HepG2 (cell line): Measurements from ENCODE around the gene KIAA0825. TPM values are rescaled to one million over a fixed set of nuclear protein-coding genes. Genes with fewer than 3 reads are reported as not detected.

ENCODE experiments used
- ATAC-seq: fragments of 200-7000 bp; cut with Tn5 transposase; 3 replicates; pipeline ENCODE4 v1.9.1; 2020; ENCODE audit warnings: mild to moderate bottlenecking, moderate library complexity
- BruUV-seq: library from RNA; stranded (reverse); fragments of 400-500 nt; replicated peaks from 2 replicates; lab custom pipeline; 2021; lab: Mats Ljungman, UMichigan
- CTCF ChIA-PET: fragments of 300-600 bp; formaldehyde crosslinking; extraction: SDS; loops from one replicate; lab custom pipeline; 2021; ENCODE audit warnings: low total read pairs, inconsistent platforms, low intra/inter-chr PET ratio; lab: Yijun Ruan, JAX
- POLR2A ChIA-PET: fragments of 350-600 bp; sonication (Branson Sonifier 250); formaldehyde crosslinking; loops from one replicate; lab custom pipeline; 2020; ENCODE audit warnings: antibody characterized with exemption, inconsistent platforms; lab: Yijun Ruan, JAX
- DNase-seq: peaks from one replicate; pipeline ENCODE4 v3.0.0-alpha.2; 2015; ENCODE audit warnings: low spot score
- FAIRE-seq: peaks from 3 replicates; lab custom pipeline; 2011; peaks lifted over from hg19 to GRCh38; lab: Jason Lieb, UNC
- H2AFZ ChIP-seq: one replicate; pipeline ENCODE4 v1.6.1; 2011; ENCODE audit warnings: low read length, inconsistent platforms
- H3K27ac ChIP-seq: fragments of 300-600 bp; 3 replicates; pipeline ENCODE4 v1.8.0; 2011; ENCODE audit warnings: mixed run types, mild to moderate bottlenecking, mixed read lengths, low read length, inconsistent platforms; ENCODE audit not compliant: insufficient read depth; ENCODE audit errors: extremely low read length
- H3K27me3 ChIP-seq, 2 experiments: fragments of 200-600 bp in 1 of 2; 2 replicates in 1 of 2; 3 replicates in 1 of 2; pipeline versions ENCODE4 v1.6.0 to v1.8.0; 2011; ENCODE audit warnings: low read length in 2 of 2, mild to moderate bottlenecking in 2 of 2, moderate library complexity in 2 of 2, inconsistent platforms in 1 of 2; ENCODE audit not compliant: insufficient read depth in 2 of 2, control insufficient read depth in 1 of 2
- H3K36me3 ChIP-seq, 2 experiments: fragments of 200-600 bp in 1 of 2; replicated peaks in 1 of 2; 2 replicates in 1 of 2; 3 replicates in 1 of 2; pipeline versions ENCODE4 v1.5.1 to v1.8.0; 2011; ENCODE audit warnings: low read length in 2 of 2, inconsistent platforms in 1 of 2; ENCODE audit not compliant: insufficient read depth in 2 of 2, control insufficient read depth in 1 of 2
- H3K4me1 ChIP-seq: 2 replicates; pipeline ENCODE4 v1.5.1; 2012; ENCODE audit warnings: low read length, inconsistent platforms; ENCODE audit not compliant: insufficient read depth
- H3K4me2 ChIP-seq: 2 replicates; pipeline ENCODE4 v1.6.0; 2011; ENCODE audit warnings: low read depth, low read length, inconsistent platforms
- H3K4me3 ChIP-seq, 3 experiments: fragments of 200-600 bp in 1 of 3; sonication (generic), shearing (Covaris generic) in 1 of 3; replicated peaks in 1 of 3; 2 replicates each; pipeline ENCODE4 v1.5.1; 2011 to 2016; ENCODE audit warnings: low read length in 3 of 3, inconsistent platforms in 2 of 3, low read depth in 2 of 3, mild to moderate bottlenecking in 2 of 3, control low read depth in 1 of 3, mixed read lengths in 1 of 3; ENCODE audit not compliant: insufficient read depth in 1 of 3
- H3K79me2 ChIP-seq: one replicate; pipeline ENCODE4 v1.6.1; 2011; ENCODE audit warnings: low read length, inconsistent platforms; ENCODE audit not compliant: insufficient read depth
- H3K9ac ChIP-seq: 2 replicates; pipeline ENCODE4 v1.6.0; 2011; ENCODE audit warnings: mild to moderate bottlenecking, low read depth, low read length, inconsistent platforms; ENCODE audit not compliant: insufficient read depth
- H3K9me3 ChIP-seq: 2 replicates; pipeline ENCODE4 v1.5.1; 2012; ENCODE audit warnings: mild to moderate bottlenecking, low read length
- H4K20me1 ChIP-seq: 2 replicates; pipeline ENCODE4 v1.6.0; 2011; ENCODE audit warnings: inconsistent platforms, mild to moderate bottlenecking, low read length, moderate library complexity; ENCODE audit not compliant: insufficient read depth
- CEBPG ChIP-seq: IDR thresholded peaks from 2 replicates; pipeline ENCODE4 v1.6.1; 2016
- CERS6 ChIP-seq: sonication (generic); formaldehyde crosslinking; IDR thresholded peaks from 2 replicates; pipeline ENCODE4 v1.5.0; 2020; ENCODE audit warnings: missing genetic modification reagents
- HNRNPLL ChIP-seq: fragments of 200-400 bp; formaldehyde crosslinking; IDR thresholded peaks from 2 replicates; pipeline ENCODE4 v1.6.1; 2017; ENCODE audit warnings: mild to moderate bottlenecking, low read depth, low read length; ENCODE audit not compliant: poor library complexity, severe bottlenecking
- HNRNPUL1 ChIP-seq: fragments of 200-400 bp; formaldehyde crosslinking; IDR thresholded peaks from 2 replicates; pipeline ENCODE4 v1.6.1; 2017; ENCODE audit warnings: low read depth, mild to moderate bottlenecking, low read length, moderate library complexity
- KDM5B ChIP-seq: sonication (generic); formaldehyde crosslinking; IDR thresholded peaks from 2 replicates; pipeline ENCODE4 v1.4.0; 2020; ENCODE audit warnings: missing genetic modification reagents, mild to moderate bottlenecking, borderline replicate concordance
- MBD4 ChIP-seq: IDR thresholded peaks from 2 replicates; pipeline ENCODE4 v1.6.1; 2012; ENCODE audit warnings: low read length, inconsistent platforms, borderline replicate concordance
- MEIS1 ChIP-seq: sonication (generic); formaldehyde crosslinking; IDR thresholded peaks from 2 replicates; pipeline ENCODE4 v1.9.0; 2021; ENCODE audit warnings: mild to moderate bottlenecking, missing genetic modification reagents, moderate library complexity, borderline replicate concordance
- PHF21A ChIP-seq: sonication (generic); formaldehyde crosslinking; IDR thresholded peaks from 2 replicates; pipeline ENCODE4 v1.5.0; 2020; ENCODE audit warnings: mild to moderate bottlenecking, missing genetic modification reagents
- RFXANK ChIP-seq: IDR thresholded peaks from 2 replicates; pipeline ENCODE4 v1.6.1; 2016
- SSRP1 ChIP-seq: IDR thresholded peaks from 2 replicates; pipeline ENCODE4 v1.6.1; 2016; ENCODE audit warnings: control low read depth
- TAF15 ChIP-seq: fragments of 200-400 bp; formaldehyde crosslinking; IDR thresholded peaks from one replicate; pipeline ENCODE4 v1.6.1; 2018; ENCODE audit warnings: mild to moderate bottlenecking, low read depth, low read length; ENCODE audit not compliant: poor library complexity, severe bottlenecking
- TBL1XR1 ChIP-seq: fragments of 150-350 bp; IDR thresholded peaks from 2 replicates; pipeline ENCODE4 v1.6.1; 2014; ENCODE audit warnings: borderline replicate concordance, low read length; ENCODE audit not compliant: partially characterized antibody
- ZBTB46 ChIP-seq: sonication (generic); formaldehyde crosslinking; IDR thresholded peaks from 2 replicates; pipeline ENCODE4 v1.4.0; 2020; ENCODE audit warnings: mild to moderate bottlenecking, missing genetic modification reagents, borderline replicate concordance
- ZMYM2 ChIP-seq: sonication (generic); formaldehyde crosslinking; IDR thresholded peaks from 2 replicates; pipeline ENCODE4 v1.8.0; 2022; ENCODE audit warnings: mild to moderate bottlenecking, missing genetic modification reagents
- ZNF317 ChIP-seq: sonication (generic); formaldehyde crosslinking; IDR thresholded peaks from 2 replicates; pipeline ENCODE4 v1.5.0; 2020; ENCODE audit warnings: mild to moderate bottlenecking, missing genetic modification reagents
- ZNF446 ChIP-seq: sonication (generic); formaldehyde crosslinking; IDR thresholded peaks from 2 replicates; pipeline ENCODE4 v1.5.0; 2020; ENCODE audit warnings: mild to moderate bottlenecking, missing genetic modification reagents
- WGBS: methylation state at CpG from one replicate; pipeline ENCODE4 v1.1.6; 2017; ENCODE audit warnings: low lambda C conversion rate; 5-methylcytosine and 5-hydroxymethylcytosine counted together
- in situ Hi-C: cut with HindIII; loops from 2 replicates; pipeline ENCODE4 v1.10.0; 2017; ENCODE audit warnings: low pct_unique_long_range_greater_than_20kb; ENCODE audit not compliant: extremely low pct_ligation_motif_present
- intact Hi-C: fragments of 100-400 bp; cut with micrococcal nuclease; formaldehyde crosslinking; loops from one replicate; pipeline ENCODE4 v1.10.0; 2022; ENCODE audit not compliant: unreplicated experiment
- polyA plus RNA-seq, 8 experiments: library from polyadenylated mRNA; depleted of rRNA in 3 of 8; stranded (reverse) in 7 of 8; unstranded in 1 of 8; fragments of >200 nt; fragmentation: Illumina TruSeq in 4 of 8; extraction: Trizol in 4 of 8; gene quantifications; 2 replicates each; pipeline versions ENCODE4 v1.2.1 to v1.2.3, GENCODE V29; 2011 to 2016; ENCODE audit warnings: low read depth in 4 of 8, missing spikeins in 1 of 8, mixed read lengths in 1 of 8; ENCODE audit not compliant: insufficient read depth in 1 of 8
- total RNA-seq, 5 experiments: library from RNA; depleted of rRNA; stranded (reverse); fragments of >200 nt; fragmentation: Illumina TruSeq; extraction: Trizol; gene quantifications; 2 replicates each; pipeline ENCODE4 v1.2.3, GENCODE V29; 2016; ENCODE audit warnings: low read depth in 1 of 5

The KIAA0825 gene
- total and polyA plus RNA-seq, 2 of the 13 experiments (the other 11 are each of a cell fraction or from before 2014, with no cell fraction given) = 0.05 to 0.51 TPM

GRCh38 chr5:94316916-94317838 lies 301.2 kb downstream of the KIAA0825 start:
- Histone ChIP-seq H4K20me1 (no peaks in the 10 kb centered on the region), H3K4me3 (no peak overlapping the region), H3K4me1 (no peaks in the 10 kb centered on the region), H3K9ac (no peak overlapping the region), H2AFZ (no peak overlapping the region), H3K4me2 (no peak overlapping the region), H3K9me3 (no peaks in the 10 kb centered on the region), H3K27ac (no peak overlapping the region), H3K79me2 (no peaks in the 10 kb centered on the region), H3K36me3 (no peaks in the 10 kb centered on the region), H3K27me3 (no peaks in the 10 kb centered on the region; a peak in 1 of 5 replicates)
- ChIA-PET POLR2A (no interaction called here), CTCF (no interaction called here)
- under 1% methylated on average over 6 of the region's 6 CpGs for WGBS
- ATAC-seq (no peak), DNase-seq (no peak), FAIRE-seq (no peak)
- TF ChIP-seq HNRNPLL (no peak), TAF15 (no peak), ZMYM2 (CRISPR knock-in tag) (no peak), HNRNPUL1 (no peak), SSRP1 (CRISPR knock-in tag) (no peak), CERS6 (CRISPR knock-in tag) (no peak), MEIS1 (CRISPR knock-in tag) (no peak), RFXANK (CRISPR knock-in tag) (no peak), ZBTB46 (no peak), ZNF317 (CRISPR knock-in tag) (no peak), PHF21A (CRISPR knock-in tag) (no peak), TBL1XR1 (no peak), CEBPG (CRISPR knock-in tag) (no peak), MBD4 (no peak), KDM5B (CRISPR knock-in tag) (no peak), ZNF446 (CRISPR knock-in tag) (no peak)
- intact Hi-C loops (no loop called here), in situ Hi-C loops (no loop called here)
- BruUV-seq = no TSS peak
